ENCODE data around the gene SCAANT1.

Gene SCAANT1

DNA sequence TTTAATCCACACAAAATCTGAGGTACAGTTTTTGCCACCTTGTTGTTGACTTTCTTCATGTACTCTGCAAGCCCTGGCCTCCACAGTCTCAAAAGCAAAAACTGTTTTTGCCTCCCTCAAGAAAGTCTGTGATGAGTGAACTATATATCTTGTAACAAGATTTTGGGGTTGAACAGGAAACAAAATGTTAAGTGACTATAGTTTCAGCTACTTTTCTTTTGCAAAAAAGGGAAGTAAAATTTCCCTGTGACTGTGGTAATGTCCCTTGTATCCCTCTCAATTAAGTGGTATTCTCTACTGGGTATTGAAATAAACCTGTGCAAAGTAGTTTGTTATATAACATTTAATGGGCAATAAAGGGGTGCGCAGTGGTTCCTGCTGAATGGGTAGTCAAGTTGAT lies 21.3 kb upstream of the SCAANT1 start:
- DNase-seq, result no peak

DNA sequence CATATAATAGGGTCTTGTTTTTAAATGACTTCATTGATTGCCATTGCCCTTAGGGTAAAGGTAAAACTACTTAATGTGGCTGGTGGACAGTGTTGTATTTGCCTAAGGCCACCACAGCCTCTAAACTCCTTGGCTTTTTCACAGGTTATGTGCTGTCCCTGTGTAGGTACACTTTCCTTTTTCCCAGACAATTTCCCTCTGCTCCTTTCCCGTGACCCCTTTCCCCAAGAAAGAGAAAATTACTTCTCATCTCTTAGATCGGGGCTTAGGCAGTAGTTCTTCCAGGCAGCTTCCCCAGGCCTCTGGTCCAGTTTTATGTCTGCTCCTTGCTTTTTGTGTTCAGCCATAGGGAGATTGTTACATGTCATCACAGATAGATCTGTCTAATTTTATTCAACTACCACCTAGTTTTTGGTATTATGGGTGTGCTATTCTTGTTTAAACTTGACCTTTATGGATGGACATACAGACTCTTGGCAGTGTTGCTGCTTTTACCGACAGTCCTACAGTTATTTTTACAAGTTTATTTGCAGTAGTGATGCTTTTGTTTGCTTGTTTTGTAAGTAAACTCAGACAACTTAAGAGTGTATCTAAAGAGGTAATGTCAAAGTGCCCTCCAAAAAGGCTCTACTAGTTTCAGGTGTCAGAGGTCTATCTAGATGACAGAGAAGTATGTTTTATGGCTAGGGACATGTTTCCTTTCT lies 20.5 kb upstream of the SCAANT1 start:
- no peak for DNase-seq

DNA sequence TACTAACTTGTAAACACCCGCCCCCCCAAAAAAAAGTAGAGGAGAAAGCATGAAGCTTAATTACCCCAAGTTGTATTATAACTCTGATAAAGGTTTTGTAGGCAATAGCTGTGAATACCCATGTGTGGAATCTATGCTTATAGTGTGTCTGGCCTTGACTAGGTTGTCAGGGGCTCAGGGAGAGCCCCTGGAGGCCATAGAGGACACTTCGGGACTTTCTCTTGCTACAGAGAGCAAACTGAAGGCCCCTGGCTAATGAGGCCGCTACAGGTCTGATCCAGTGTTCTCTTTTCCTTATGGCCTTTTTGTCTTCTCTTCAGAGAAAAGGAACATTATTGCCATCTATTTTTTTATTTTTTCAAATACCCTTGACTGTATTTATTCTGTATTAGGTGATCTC lies 19.1 kb upstream of the SCAANT1 start:
- no peak for DNase-seq

DNA sequence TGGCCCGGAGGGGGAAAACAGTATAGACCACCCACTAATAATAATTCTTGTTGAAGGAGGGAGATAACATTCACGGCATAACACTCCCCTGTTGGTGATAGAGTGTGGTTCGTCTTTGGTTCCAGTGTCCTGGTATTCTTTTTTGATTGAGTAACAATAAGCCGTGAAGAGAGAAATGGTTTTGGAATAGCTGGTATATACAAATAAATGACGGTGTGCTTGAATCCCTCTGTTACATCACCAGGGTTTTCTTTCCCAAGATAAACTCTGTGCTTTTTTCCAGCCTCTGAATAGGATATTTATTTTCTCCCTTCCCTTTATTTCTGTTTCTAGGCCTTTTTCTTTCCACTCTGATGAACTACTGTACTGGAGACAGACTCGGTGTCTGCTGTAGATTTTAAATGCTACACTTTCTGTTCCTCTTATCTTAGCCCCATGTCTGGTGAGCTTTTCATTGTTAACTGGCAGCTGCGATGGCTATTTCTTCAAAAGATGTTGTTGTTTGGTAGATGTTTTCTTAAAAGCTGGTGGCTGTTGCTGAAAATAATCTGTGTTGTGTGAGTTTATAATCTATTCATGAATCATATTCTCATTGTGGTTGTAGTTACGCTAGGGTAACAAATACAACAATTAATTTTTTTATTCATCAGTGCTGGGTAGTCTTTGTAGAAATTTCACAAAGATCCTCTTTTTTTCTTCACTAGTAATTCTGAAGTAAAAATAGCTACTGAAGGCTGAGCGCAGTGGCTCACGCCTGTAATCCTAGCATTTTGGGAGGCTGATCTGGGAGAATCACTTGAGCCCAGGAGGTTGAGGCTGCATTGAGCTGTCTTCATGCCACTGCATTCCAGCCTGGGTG lies 15.5 kb upstream of the SCAANT1 start:
- DNase-seq, result no peak

DNA sequence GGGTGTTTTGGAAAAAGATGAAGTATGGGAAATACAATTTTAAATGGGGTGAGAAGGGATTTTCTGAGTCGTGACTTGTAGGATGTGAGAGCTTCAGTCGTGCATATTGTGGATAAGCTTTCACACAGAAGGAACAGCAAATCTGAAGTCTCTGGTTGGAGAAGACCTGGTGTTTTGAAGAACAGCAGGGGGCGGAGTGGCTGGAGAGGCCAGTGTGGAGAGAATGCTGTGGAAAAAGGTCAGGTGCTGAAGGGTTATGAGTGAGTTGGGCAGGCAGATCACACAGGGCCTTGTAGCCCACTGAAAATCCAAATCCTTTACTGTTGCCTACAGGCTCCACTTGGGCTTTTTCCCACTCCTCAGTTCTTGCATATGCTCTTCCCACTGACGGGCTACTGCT lies 14.1 kb upstream of the SCAANT1 start:
- DNase-seq, result no peak

DNA sequence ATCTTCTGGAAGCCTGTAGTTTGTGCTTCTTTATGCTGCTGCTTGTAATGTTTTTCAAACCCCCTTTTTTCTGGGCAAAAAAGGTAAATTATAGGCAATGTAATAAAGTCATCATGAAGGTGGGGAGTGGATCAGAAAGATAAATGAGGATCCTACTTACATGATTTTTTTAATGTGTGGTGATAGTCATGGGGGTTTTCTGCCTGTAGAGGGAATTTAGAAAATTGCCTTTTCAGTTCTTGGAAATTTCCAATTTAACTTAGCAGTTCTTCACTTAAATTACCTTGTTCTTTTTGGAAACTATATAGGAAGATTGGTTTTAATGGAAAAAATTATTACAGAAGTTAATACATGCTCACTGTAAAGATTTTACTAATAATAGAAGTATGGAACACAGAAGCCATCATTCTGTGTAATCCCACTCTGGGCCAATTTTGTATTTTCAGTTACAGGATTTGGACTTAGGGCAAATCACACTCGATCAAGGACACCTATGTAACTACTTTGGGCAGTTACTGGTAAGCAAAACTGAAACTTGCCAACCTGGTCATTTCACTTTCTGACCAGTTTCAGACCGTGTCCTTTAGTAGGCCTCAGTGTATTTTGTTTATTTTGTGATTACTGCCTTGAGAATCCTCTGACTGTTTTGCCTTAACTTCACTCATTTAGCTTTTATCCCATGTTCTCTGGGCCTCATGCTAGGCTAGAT lies 10.5 kb upstream of the SCAANT1 start:
- no peak for DNase-seq

DNA sequence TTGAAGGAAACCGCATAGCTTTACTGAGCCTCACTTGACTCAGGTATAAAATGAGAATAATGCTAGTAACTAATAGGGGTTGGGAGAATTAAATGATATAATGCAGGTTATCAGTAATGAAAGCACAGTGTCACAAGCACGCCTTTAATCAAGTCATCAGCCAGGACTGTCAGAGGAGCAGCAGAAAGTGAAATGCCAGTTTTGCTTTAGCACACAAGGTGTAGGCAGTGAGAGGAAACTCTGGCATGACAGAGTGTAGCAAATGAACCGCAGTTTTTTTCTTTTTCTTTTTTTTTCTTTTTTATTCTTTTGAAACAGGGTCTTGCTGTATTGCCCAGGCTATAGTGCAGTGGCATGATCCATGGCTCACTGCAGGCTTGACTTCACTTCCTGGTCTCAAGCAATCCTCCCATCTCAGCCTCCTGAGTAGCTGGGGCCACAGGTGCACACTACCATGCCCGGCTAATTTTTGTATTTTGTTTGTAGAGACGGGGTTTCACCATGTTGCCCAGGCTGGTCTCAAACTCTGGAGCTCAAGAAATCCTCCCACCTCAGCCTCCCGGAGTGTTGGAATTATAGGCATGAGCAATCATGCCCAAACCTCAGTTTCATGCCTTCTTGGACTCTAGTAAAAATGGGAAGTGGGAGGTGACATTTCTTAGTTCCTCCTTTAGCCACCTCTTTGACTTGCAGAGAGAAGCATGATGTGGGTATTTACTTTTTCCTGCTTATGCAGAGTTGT lies 9.7 kb upstream of the SCAANT1 start:
- no peak for DNase-seq

DNA sequence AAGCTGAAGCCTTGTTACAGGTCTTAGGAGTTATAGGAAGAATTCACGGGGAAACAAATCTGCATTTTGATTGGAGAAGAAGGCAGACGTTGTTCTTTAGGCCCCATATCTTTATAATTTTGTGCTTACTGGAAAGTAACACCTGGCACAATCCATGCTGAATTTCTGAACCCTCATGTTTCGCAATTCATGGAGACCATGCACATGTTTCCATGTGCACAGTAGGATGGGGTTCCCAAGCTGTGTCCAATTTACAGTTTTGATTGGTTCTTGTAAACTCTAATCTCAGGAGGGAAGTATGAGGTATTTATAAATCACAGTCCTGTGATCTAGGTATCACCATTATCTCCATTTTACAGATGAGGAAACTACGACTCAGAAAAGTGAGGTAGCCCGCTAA lies 7.8 kb upstream of the SCAANT1 start:
- DNase-seq, result no peak

DNA sequence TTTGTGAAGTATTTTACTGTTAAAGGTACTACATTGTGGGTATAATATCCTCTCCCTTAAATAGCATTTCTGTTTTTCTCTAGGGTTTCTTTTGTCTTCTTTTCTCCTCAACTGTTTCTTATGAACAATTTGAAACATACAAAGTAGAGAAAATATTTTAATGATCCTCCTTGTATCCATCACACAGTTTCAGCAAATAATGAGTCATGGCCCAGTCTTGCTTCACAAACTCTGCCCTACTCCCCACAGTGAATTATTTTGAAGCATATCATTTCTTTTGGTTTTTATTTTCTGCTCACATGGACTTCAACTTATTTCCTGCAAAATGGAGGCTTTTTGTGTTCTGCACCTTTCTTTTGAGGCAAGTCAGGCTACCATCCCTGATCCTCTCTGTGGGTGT lies 6.1 kb upstream of the SCAANT1 start:
- DNase-seq, result no peak

DNA sequence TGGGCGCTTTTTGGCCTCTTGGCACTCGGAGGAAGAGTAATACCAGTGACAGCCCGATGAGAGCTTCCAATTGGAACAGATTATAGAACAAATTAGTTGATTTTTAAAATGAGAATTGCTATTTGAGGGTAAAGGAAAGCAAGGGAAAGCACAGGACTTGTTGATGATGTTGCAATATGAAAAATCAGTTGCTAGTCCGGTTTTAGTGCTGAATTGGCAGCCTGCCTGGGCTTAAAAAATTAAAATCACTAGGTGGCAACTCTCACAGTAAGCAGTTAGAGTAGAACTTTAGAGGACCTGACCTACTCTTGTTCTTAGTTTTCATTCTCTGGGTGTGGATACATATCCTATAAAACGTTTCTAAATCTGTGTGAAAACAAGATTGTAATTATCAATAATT lies 2.1 kb upstream of the SCAANT1 start:
- DNase-seq, result no peak

DNA sequence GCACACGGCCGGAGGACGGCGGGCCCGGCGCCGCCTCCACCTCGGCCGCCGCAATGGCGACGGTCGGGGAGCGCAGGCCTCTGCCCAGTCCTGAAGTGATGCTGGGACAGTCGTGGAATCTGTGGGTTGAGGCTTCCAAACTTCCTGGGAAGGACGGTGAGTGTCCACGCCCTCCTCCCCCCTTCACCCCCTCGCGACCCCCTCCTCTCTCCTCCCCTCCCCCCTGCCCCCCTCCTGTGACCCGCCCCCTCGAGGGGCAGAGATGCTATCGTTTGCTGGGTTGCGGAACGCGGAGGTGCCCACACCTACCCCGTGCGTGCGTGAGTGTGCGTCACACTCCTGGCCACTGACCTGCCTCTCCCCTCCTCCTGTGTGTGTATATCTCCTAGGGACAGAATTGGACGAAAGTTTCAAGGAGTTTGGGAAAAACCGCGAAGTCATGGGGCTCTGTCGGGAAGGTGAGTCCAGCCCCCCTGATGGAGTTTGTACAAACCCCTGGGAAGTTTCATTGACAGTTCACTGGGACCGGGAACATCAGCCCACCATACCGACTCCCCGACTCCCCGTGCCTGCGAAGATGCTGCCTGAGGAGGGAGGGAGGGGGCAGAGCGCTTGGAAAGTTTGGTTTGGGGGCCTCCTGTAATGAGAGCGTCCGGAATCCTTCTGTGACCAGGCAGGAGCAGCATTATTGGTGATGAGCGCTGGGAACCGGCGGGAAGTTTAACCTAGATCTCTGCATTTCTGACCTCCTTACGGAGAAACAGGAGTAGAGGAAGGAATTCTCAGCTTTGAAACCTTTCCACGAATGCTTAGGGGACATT lies 795 bp upstream of the SCAANT1 start:
- DNase-seq, result peak; percentile 64 to 67

DNA sequence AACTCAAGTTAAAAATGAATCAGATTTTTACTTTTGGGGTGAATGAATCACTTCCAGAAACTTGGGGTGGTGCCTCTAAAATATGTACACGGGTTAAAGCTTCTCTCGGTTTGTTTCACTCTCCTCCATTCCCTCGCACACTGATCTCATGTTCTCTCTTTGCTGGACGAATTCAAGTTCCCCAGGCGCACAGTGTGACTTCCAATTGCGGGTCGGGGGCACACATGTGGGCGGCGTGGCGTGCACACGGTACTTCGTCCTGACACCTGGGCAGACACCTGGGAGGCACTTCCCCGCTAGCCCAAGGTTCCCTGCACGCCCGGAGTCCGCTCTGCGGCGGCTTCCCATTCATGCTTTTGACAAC lies 692 bp downstream of the SCAANT1 start:
- no peak for DNase-seq

DNA sequence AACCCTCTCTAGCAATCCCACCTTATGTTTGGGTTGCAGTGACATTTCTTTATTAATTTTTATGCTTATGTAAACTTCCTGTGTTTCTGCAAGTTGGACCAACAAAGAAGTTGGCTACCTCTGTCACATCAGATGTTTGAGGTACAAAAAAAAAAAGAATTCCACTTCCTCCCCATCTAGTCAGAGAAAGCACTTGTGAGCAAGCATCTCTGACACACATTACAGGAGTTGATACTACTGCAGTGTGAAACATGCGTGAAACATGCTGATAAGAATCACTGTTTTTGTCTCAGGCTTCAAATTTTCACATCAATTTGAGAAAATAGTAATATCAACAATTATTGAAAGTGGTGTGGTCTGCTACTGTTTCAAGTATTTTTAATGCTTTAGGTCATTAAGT lies 1.3 kb downstream of the SCAANT1 start:
- DNase-seq, result no peak

DNA sequence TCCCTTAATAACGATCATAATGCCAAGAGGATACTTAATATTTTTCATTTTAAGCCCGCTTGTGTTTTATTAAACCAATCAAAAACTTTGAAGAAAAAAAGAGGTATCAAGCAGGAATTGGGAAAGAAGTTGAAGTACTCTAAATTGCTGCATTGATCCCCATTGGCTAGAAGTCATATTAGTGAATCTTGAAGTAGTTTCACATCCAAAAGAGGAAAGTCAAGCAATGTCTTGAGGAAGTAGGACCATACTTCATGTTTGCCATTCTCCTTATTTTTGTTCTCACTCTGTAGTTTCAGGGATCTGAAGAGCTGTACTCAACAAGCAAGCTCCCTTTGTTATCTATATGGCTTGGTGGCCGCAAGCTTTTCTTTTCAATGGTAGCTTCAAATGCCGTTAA lies 2.2 kb downstream of the SCAANT1 start:
- DNase-seq, result no peak

DNA sequence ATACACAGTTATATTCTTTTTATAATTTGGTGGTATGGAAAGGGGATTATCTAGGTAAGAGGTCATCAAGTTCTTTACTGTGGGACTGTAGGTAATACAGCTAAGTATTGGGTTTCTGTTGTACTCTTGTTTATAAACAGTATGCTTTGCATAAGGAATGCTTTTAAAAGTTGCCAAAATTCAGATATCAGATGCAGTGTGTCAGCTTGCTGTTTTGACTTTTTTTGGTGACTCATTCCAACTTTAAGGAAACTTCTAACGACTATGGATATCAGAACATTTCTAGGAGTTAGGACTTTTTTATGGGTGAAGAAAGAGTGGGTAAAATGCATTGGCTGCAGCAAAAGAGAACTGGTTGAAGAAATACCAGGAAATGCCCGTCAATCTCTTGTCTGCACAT lies 2.8 kb downstream of the SCAANT1 start:
- no peak for DNase-seq

DNA sequence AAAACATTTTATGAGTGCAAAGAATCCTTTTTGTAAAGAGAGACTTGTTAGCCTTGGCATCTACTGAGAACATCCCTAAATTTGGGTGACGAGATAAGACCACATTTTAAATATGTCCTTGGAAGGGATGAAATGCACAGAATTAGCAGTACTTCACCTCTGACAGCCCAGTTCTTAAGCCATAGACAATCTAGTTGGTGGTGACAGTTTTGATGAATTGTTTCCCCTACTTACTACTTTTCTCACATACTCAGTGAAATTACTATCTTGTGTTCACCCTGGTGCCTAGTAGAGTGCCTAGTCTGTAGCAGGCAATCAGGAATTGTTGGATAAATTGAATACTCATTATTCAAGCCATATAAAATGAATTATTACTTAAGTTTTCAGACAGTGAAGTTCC lies 3.4 kb downstream of the SCAANT1 start:
- DNase-seq, result no peak

DNA sequence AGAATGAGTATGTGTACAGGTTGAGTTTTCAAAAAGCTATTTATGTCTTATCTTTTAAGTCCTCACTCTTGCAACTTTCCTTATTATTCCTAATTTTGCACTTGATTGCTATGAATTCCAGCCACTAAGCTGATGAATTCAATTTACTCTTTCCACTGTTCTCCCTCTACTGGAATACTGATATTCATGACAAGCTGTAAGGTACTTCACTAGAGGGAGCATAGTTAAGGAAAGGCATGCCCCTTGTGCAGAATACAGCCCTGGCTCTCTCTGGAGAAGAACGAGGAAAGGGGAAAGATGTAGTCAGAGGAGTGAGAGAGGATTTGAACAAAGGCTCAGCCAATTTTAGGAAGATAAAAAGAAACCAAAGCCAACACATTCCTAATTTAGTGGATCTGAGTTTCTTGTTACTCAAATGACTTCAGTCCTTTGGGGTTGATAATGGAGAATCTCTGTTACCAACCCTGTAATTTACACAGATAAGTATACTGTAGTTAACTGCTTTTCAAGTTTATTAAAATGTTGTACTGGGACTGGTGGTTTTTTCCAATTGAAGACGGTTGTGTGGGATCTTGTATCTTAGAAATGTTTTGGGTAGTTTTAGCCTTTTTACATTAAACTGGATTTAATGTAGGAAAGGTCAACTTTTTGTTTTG lies 4.0 kb downstream of the SCAANT1 start:
- no peak for DNase-seq

DNA sequence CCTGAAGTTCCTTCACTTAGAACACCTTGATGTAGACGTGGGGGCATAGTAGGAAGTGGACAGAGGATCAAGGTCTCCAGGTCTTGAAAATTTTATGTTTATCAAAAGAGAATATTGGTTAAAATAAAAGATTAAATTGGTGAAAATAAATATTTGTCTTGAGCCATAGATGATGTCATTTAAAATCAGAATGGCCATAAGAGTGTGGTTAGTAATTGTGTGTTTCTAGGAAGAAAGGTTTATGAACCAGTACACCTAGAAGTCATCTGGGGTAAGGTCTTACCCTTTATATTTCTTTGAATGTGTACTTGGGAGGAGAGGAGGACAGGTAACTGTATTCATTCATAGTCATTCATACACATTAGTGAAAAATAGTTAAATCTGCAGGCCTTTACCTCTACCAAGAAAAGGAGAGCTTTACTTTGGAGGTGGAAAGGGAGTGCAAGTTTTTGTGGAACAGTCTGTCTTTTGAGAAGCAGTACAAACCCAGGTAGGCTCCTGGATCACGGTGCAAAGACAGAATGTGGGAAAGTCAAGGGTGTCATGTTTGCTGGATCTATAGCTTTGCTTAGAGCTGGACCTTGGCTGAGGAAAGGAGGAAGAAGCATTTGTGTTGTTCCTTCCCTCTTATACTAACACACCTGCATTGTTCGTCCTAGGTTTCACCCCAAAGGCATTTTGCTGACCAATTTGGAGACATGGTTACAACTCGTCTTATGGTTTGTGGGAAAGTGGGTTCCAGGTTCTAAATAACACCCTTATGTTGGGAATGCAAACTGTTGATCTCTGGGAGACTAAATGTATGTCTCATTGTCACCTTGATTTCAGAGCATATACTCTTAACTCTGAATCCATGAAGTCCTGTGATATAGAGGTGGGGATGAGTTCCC lies 6.2 kb downstream of the SCAANT1 start:
- no peak for DNase-seq

DNA sequence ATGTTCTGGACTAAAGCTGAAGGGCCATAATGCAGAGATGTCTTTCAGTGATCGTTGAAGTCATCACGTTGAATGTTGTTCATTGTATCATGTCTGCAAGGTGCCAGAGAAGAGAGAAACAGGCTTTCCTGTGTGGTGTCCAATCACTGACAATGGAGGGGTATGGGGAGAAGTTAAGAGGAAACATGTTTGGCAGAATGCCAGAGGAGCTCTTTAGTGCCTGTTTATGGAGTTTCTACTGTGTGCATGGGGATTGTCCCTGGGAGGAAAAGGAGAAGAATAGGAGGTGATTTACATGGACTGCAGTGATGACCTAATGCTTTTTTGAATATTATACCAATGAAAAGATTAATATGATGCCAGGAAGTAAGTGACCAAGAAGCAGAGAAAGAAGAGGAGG lies 11.7 kb downstream of the SCAANT1 start:
- DNase-seq, result no peak

DNA sequence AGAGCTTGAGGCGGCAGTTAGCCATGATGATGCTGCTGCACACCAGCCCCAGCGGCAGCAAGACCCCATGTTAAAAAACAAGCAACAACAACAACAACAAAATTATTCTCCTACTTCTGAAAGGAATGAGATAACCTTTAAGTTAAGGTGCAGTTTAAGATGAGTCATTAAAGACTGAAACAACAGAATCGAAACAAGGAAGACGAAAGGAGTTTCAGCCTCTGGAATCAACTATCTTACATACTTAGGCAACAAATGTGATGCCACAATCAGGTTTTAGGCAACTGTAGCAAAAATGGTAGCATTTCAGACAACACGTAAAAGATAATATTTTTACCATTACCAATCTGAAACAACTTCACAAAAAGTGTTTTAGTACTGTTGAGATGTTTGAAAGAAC lies 12.2 kb downstream of the SCAANT1 start:
- DNase-seq, result no peak

All from activated T-cell treated with anti-CD3 and anti-CD28 coated beads, Interleukin-2, amount 50 U/mL, for 48 hours (primary cell).